HL-60 (cell line): ENCODE data around the gene SLC7A1.

Experiments
- CTCF ChIP-seq: IDR thresholded peaks from one replicate; pipeline ENCODE4 v1.5.1; 2011; ENCODE audit warnings: low read length, control low read depth, inconsistent platforms; ENCODE audit not compliant: insufficient read depth
- GABPA ChIP-seq: IDR thresholded peaks from 2 replicates; pipeline ENCODE4 v1.6.1; 2012; ENCODE audit warnings: low read depth
- POLR2AphosphoS5 ChIP-seq: IDR thresholded peaks from 2 replicates; pipeline ENCODE4 v1.6.1; 2012; ENCODE audit warnings: low read depth
- REST ChIP-seq: IDR thresholded peaks from 2 replicates; pipeline ENCODE4 v1.6.1; 2012; ENCODE audit warnings: low read depth; ENCODE audit not compliant: insufficient replicate concordance
- SPI1 ChIP-seq: IDR thresholded peaks from 2 replicates; pipeline ENCODE4 v1.6.1; 2012; ENCODE audit warnings: low read depth, mild to moderate bottlenecking, borderline replicate concordance

GRCh38 chr13:29498426-29499040, 97.0 kb downstream of the SLC7A1 start:
- TF ChIP-seq POLR2AphosphoS5 = no peak
- no peak for TF ChIP-seq CTCF
- no peak for TF ChIP-seq REST
- TF ChIP-seq GABPA = no peak
- TF ChIP-seq SPI1 = no peak
